ENCODE results near the gene S100G.

- TF ChIP-seq GABPA (IDR thresholded peaks at IDR 0.05; ENCODE audit: low read depth) (no peak), FOXM1 (IDR thresholded peaks at IDR 0.05; ENCODE audit: low read depth) (no peak)
Measured at GRCh38 chrX:16638533-16638932, 11.4 kb upstream of the S100G start.
